ENCODE results near the gene PROC. TPM values are rescaled to one million over a fixed set of nuclear protein-coding genes. Genes with fewer than 3 reads are reported as not detected.
A peak's percentile ranks its signal among the peaks of the same experiment; 100 is the strongest.

Gene PROC
- total and polyA plus RNA-seq, 5 experiments from 2014 or later: not detected

GRCh38 chr2:127400533-127400896, 17.7 kb upstream of the PROC start:
- H3K27ac Mint-ChIP-seq: no peak overlapping the region
- peaks cover 0 to 5% (median 2%) of the 10 kb centered on the region in 3 donors for H3K36me3 Mint-ChIP-seq
- no peaks in the 10 kb centered on the region for H3K9me3 Mint-ChIP-seq
- no peak overlapping the region for H3K4me3 Mint-ChIP-seq
- H3K4me1 Mint-ChIP-seq: peaks cover 0 to 13% (median 0%) of the 10 kb centered on the region in 4 donors
- no peak for ATAC-seq
- H3K27me3 Mint-ChIP-seq: peaks cover 0 to 11% (median 0%) of the 10 kb centered on the region in 5 donors
- POLR2A ChIA-PET: no interaction called here
- DNase-seq: no peak

GRCh38 chr2:127400897-127401756, 17.1 kb upstream of the PROC start:
- ATAC-seq (no peak), DNase-seq (no peak)
- Mint-ChIP-seq H3K27me3 (peaks cover 0 to 11% (median 0%) of the 10 kb centered on the region in 5 donors), H3K36me3 (peaks cover 0 to 5% (median 2%) of the 10 kb centered on the region in 3 donors), H3K9me3 (no peaks in the 10 kb centered on the region), H3K4me1 (peaks cover 0 to 13% (median 0%) of the 10 kb centered on the region in 4 donors), H3K4me3 (no peak overlapping the region), H3K27ac (no peak overlapping the region)
- POLR2A ChIA-PET: no interaction called here

GRCh38 chr2:127401757-127402695, 16.2 kb upstream of the PROC start:
- Mint-ChIP-seq H3K27ac (peak overlapping the region in 1 of 10 donors; percentile 63), H3K4me3 (no peak overlapping the region), H3K9me3 (no peaks in the 10 kb centered on the region), H3K27me3 (peaks cover 0 to 11% (median 0%) of the 10 kb centered on the region in 5 donors), H3K36me3 (peaks cover 0 to 5% (median 2%) of the 10 kb centered on the region in 3 donors), H3K4me1 (peaks cover 0 to 14% (median 0%) of the 10 kb centered on the region in 4 donors)
- POLR2A ChIA-PET: no interaction called here
- ATAC-seq (no peak), DNase-seq (no peak)

GRCh38 chr2:127403460-127403859, 14.8 kb upstream of the PROC start:
- H3K27me3 Mint-ChIP-seq: peaks cover 0 to 11% (median 0%) of the 10 kb centered on the region in 5 donors
- no peaks in the 10 kb centered on the region for H3K36me3 Mint-ChIP-seq
- no peak overlapping the region for H3K27ac Mint-ChIP-seq
- no peak overlapping the region for H3K4me3 Mint-ChIP-seq
- ATAC-seq (no peak), DNase-seq (no peak)
- peaks cover 0 to 16% (median 3%) of the 10 kb centered on the region in 4 donors for H3K4me1 Mint-ChIP-seq
- H3K9me3 Mint-ChIP-seq: no peaks in the 10 kb centered on the region
- POLR2A ChIA-PET: no interaction called here

GRCh38 chr2:127404466-127405254, 13.6 kb upstream of the PROC start:
- H3K9me3 Mint-ChIP-seq: no peaks in the 10 kb centered on the region
- H3K4me3 Mint-ChIP-seq: no peak overlapping the region
- H3K4me1 Mint-ChIP-seq: peaks cover 0 to 18% (median 3%) of the 10 kb centered on the region in 4 donors
- no peak for ATAC-seq
- no peak for DNase-seq
- no peak overlapping the region for H3K27ac Mint-ChIP-seq
- H3K27me3 Mint-ChIP-seq: peaks cover 0 to 11% (median 0%) of the 10 kb centered on the region in 5 donors
- POLR2A ChIA-PET: no interaction called here
- H3K36me3 Mint-ChIP-seq: no peaks in the 10 kb centered on the region

GRCh38 chr2:127405255-127405610, 13.0 kb upstream of the PROC start:
- no peak for ATAC-seq
- H3K36me3 Mint-ChIP-seq: no peaks in the 10 kb centered on the region
- H3K4me3 Mint-ChIP-seq: no peak overlapping the region
- no peak overlapping the region for H3K27ac Mint-ChIP-seq
- H3K9me3 Mint-ChIP-seq: no peaks in the 10 kb centered on the region
- H3K27me3 Mint-ChIP-seq: peaks cover 0 to 11% (median 0%) of the 10 kb centered on the region in 5 donors
- no peak for DNase-seq
- H3K4me1 Mint-ChIP-seq: peaks cover 0 to 18% (median 3%) of the 10 kb centered on the region in 4 donors
- POLR2A ChIA-PET: no interaction called here

- H3K9me3 Mint-ChIP-seq: no peaks in the 10 kb centered on the region
These were observed 11.8 kb upstream of the PROC start for GRCh38 chr2:127406454-127406853.

GRCh38 chr2:127407091-127407490, 11.1 kb upstream of the PROC start:
- no peaks in the 10 kb centered on the region for H3K9me3 Mint-ChIP-seq
- peaks cover 0 to 11% (median 0%) of the 10 kb centered on the region in 5 donors for H3K27me3 Mint-ChIP-seq
- no peak for ATAC-seq
- DNase-seq: no peak
- peak overlapping the region; percentile 52 to 84 (median 68) for H3K4me3 Mint-ChIP-seq
- no peaks in the 10 kb centered on the region for H3K36me3 Mint-ChIP-seq
- H3K27ac Mint-ChIP-seq: peak overlapping the region in 6 of 10 donors; percentile 19 to 62 (median 48)
- POLR2A ChIA-PET: interaction anchor here (0.7 to 1.0 kb wide), 3 partner anchors 17 to 37 kb away, joined by 3 read pairs; partner anchors contain the start of gene MAP3K2
- H3K4me1 Mint-ChIP-seq: peaks cover 0 to 34% (median 4%) of the 10 kb centered on the region in 4 donors

More at GRCh38 chr2:127406454-127406853, 11.8 kb upstream of the PROC start:
- DNase-seq (no peak), ATAC-seq (no peak)
- Mint-ChIP-seq H3K27me3 (peaks cover 0 to 11% (median 0%) of the 10 kb centered on the region in 5 donors), H3K4me3 (peak overlapping the region in 2 of 10 donors; percentile 17 to 52), H3K4me1 (peaks cover 0 to 27% (median 4%) of the 10 kb centered on the region in 4 donors), H3K36me3 (no peaks in the 10 kb centered on the region), H3K27ac (peak overlapping the region in 3 of 10 donors; percentile 25 to 55 (median 35))
- POLR2A ChIA-PET: interaction anchor here (0.7 to 1.0 kb wide), 3 partner anchors 16 to 73 kb away, joined by 3 read pairs; partner anchors contain the start of gene MAP3K2

- DNase-seq: no peak
- POLR2A ChIA-PET: interaction anchor here (0.9 kb wide), 1 partner anchor 36 kb away, joined by 3 read pairs; no protein-coding TSS in a partner anchor
- H3K36me3 Mint-ChIP-seq: no peaks in the 10 kb centered on the region
- peaks cover 0 to 35% (median 4%) of the 10 kb centered on the region in 4 donors for H3K4me1 Mint-ChIP-seq
- peak; percentile 47 to 61 for ATAC-seq
- peaks cover 0 to 1% (median 0%) of the 10 kb centered on the region in 9 donors for H3K9me3 Mint-ChIP-seq
- H3K4me3 Mint-ChIP-seq: peak overlapping the region; percentile 52 to 84 (median 68)
- H3K27me3 Mint-ChIP-seq: peaks cover 0 to 11% (median under 1%) of the 10 kb centered on the region in 5 donors
- H3K27ac Mint-ChIP-seq: peak overlapping the region in 8 of 10 donors; percentile 19 to 65 (median 50)
These were observed 10.6 kb upstream of the PROC start for GRCh38 chr2:127407661-127408003.

GRCh38 chr2:127408004-127408806, 10.0 kb upstream of the PROC start:
- Mint-ChIP-seq H3K9me3 (peaks cover 0 to 4% (median 0%) of the 10 kb centered on the region in 9 donors), H3K4me1 (peaks cover 0 to 37% (median 4%) of the 10 kb centered on the region in 4 donors), H3K36me3 (peaks cover 0 to 4% (median 0%) of the 10 kb centered on the region in 3 donors), H3K27me3 (peaks cover 0 to 10% (median 1%) of the 10 kb centered on the region in 5 donors), H3K4me3 (peak overlapping the region; percentile 58 to 84 (median 68)), H3K27ac (peak overlapping the region in 7 of 10 donors; percentile 18 to 69 (median 48))
- DNase-seq (peak; percentile 65 to 86 (median 72)), ATAC-seq (peak; percentile 91 to 94)
- POLR2A ChIA-PET: interaction anchor here (1.6 kb wide), 2 partner anchors 19 to 21 kb away, joined by 4 read pairs; no protein-coding TSS in a partner anchor

GRCh38 chr2:127408807-127409099, 9.5 kb upstream of the PROC start:
- POLR2A ChIA-PET: interaction anchor here (1.6 kb wide), 2 partner anchors 20 to 22 kb away, joined by 4 read pairs; no protein-coding TSS in a partner anchor
- DNase-seq: no peak
- Mint-ChIP-seq H3K9me3 (peaks cover 0 to 6% (median 0%) of the 10 kb centered on the region in 9 donors), H3K4me3 (peak overlapping the region; percentile 50 to 84 (median 67)), H3K27ac (peak overlapping the region in 6 of 10 donors; percentile 18 to 69 (median 30)), H3K4me1 (peaks cover 0 to 43% (median 4%) of the 10 kb centered on the region in 4 donors), H3K36me3 (peaks cover 0 to 6% (median 0%) of the 10 kb centered on the region in 3 donors), H3K27me3 (peaks cover 0 to 4% (median under 1%) of the 10 kb centered on the region in 5 donors)
- no peak for ATAC-seq
